ENCODE measurements around the gene SIX6. TPM values are rescaled to one million over a fixed set of nuclear protein-coding genes. Genes with fewer than 3 reads are reported as not detected.

The SIX6 gene
- total RNA-seq, 1 donor from 2014 or later, result not detected

DNA sequence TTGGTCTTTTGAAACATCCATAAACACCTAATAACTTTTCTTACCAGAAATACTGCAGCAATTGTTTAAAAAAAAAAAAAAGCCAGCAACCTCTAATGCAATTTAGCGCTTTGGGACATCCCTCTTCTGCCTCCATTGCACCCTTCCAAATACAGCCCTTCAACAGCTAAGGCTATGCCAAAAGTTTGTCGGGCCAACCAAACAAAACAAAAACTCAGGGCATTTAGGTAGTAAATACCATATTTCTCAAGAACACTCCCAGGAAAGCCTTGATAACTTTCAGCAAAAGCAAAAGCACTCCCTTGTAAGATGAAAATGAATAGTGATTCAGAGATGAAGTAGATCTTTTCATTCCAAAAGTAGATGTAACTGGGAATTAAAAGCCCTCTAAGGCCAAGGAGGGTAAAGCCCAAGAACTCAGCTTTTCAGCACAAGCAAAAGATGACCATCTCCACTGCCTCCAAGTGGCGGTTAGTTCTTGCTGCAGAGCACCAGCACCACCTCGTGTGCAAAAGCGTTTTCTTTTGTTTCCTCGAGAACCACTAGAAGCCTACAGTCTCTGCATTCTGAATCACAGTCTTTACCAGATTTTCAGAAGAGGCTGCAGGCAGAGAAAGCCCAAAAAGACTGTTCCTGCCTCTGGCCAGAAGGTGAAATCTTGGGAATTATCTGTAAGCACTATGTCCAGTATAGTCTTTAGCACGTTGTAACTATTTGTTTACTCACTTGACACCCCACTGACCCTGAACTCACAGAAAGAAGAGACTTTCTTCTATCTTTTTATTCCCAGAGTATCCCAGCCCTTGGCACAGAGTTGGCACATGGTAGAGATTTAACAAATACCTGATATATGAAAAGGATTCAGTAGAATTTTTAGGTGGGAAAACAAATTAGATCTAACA is 53.1 kb downstream of the SIX6 start:
- Histone ChIP-seq H3K27ac (ENCODE audit: low read depth, low read length) (no peak overlapping the region), H3K27me3 (ENCODE audit: control insufficient read depth in 3 of 3, insufficient read depth in 3 of 3, low read length in 3 of 3) (no peaks in the 10 kb centered on the region), H3K9ac (ENCODE audit: low read depth in 1 of 3, low read length in 3 of 3) (no peak overlapping the region), H3K36me3 (ENCODE audit: control insufficient read depth in 3 of 3, insufficient read depth in 3 of 3, low read length in 3 of 3) (no peaks in the 10 kb centered on the region), H3K4me1 (ENCODE audit: control insufficient read depth in 3 of 3, insufficient read depth in 3 of 3, low read length in 3 of 3) (peaks cover 0 to 5% (median 3%) of the 10 kb centered on the region in 3 donors), H3K9me3 (ENCODE audit: control insufficient read depth in 3 of 3, low read length in 3 of 3) (no peaks in the 10 kb centered on the region), H3K4me3 (ENCODE audit: low read length in 3 of 3) (no peak overlapping the region)

Small RNA genes within 50 kb of the gene (small RNA-seq; reads per million reads assigned to genes)
- gene AL049874.4, result not detected

Other genes with a start within 250 kb of the SIX6 start
- 2.1 TPM for gene C14orf39, start 23.1 kb upstream of the SIX6 start, total RNA-seq
- 45.4 TPM for gene SIX1, start 140.3 kb downstream of the SIX6 start, total RNA-seq
- 11.0 TPM for gene SIX4, start 215.2 kb downstream of the SIX6 start, total RNA-seq
- 103 TPM for gene MNAT1, start 225.6 kb downstream of the SIX6 start, total RNA-seq

Data from skeletal muscle tissue (tissue), 5 donors.